Measurements from ENCODE around the gene MAPK8IP1. TPM values are rescaled to one million over a fixed set of nuclear protein-coding genes. Genes with fewer than 3 reads are reported as not detected.

The MAPK8IP1 gene
- total RNA-seq, 1 donor from 2014 or later: 18.8 TPM

DNA sequence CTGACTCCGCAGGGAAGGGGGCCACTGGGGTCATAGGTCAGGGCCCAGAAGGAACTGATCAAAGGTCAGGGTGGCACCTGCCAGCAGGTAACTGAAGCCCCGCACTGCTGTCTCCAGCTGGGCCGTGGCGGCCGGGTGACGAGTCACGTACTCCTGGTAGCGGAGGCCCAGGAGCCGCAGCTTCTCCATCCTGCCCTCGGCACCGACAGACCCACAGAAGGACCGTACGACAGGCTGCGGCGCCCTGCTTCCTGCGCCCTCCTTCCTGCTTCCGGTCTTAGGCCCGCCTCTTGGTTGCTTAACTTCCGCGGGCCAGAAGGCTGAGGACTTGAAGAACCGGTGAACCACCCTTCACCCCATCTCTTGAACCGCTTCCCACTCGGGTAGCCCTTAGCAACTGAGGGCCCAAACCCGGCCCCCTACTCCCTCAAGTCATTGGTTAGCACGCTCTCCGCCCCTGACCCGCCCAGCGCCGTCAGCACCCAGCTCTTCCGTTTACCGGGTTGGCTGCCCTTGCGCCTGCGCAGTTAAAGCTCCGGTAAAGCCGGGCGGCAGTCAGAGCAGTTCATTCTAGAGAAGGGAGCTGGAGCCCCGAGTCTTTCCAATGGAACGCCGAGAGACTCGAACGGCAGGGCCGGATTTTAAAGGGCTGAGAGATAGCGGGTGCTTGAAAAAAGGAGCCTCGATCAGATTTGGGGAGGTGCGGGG lies 32.3 kb downstream of the MAPK8IP1 start, which contains the start of gene PEX16:
TSS of gene PEX16 (minus strand) at position 255 of the 708 bp plus-strand sequence. CDS start at position 189, 66 bp downstream.
- H3K4me3 ChIP-seq (ENCODE audit: low read length in 3 of 3): peak within 1 kb of the TSS; percentile 88 to 99 (median 97)
- H3K36me3 ChIP-seq (ENCODE audit: control insufficient read depth in 3 of 3, insufficient read depth in 3 of 3, low read length in 3 of 3): peaks cover 27 to 32% (median 29%) of the 10 kb centered on the region in 3 donors
- H3K27me3 ChIP-seq (ENCODE audit: control insufficient read depth in 3 of 3, insufficient read depth in 3 of 3, low read length in 3 of 3): peaks cover 4 to 8% (median 8%) of the 10 kb centered on the region in 3 donors
- peaks cover 24 to 31% (median 25%) of the 10 kb centered on the region in 3 donors for H3K4me1 ChIP-seq (ENCODE audit: control insufficient read depth in 3 of 3, insufficient read depth in 3 of 3, low read length in 3 of 3)
- H3K9ac ChIP-seq (ENCODE audit: low read depth in 1 of 3, low read length in 3 of 3): peak within 1 kb of the TSS; percentile 89 to 97 (median 96)
- peak within 1 kb of the TSS; percentile 93 for H3K27ac ChIP-seq (ENCODE audit: low read depth, low read length)
- no peaks in the 10 kb centered on the region for H3K9me3 ChIP-seq (ENCODE audit: control insufficient read depth in 3 of 3, low read length in 3 of 3)

DNA sequence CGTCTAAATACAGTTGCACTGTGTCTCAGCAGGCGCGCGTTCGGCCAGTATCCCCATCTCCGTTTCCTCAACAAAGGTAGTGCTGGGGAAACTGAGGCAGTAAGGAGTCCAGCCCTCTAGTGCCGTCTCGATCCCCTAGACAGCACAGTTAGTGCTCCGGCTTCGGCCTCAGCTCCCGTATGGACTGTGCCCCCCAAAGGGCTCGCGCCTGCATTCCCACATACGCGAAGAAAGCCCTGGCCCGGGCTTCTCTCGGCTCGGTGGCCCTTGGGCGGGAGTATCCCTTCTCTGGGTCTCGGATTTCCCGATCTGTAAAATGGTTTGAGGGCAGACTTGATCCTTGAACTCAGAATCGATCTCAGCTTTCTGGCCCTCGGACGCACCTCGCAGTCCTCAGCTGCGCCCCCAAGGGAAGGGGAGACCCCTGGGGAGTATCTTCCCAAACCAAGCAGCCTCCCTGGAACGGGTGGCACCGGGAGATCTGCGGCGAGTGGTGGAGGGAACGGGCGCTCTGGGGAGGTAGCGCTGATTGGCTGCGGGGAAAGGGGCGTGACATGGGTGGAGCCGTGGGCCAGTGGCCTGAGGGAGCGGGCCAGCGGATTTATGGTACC lies 33.0 kb downstream of the MAPK8IP1 start:
- Histone ChIP-seq H3K27me3 (ENCODE audit: control insufficient read depth in 3 of 3, insufficient read depth in 3 of 3, low read length in 3 of 3) (peaks cover 10 to 15% (median 11%) of the 10 kb centered on the region in 3 donors), H3K9ac (ENCODE audit: low read depth in 1 of 3, low read length in 3 of 3) (peak overlapping the region; percentile 89 to 97 (median 96)), H3K9me3 (ENCODE audit: control insufficient read depth in 3 of 3, low read length in 3 of 3) (no peaks in the 10 kb centered on the region), H3K4me1 (ENCODE audit: control insufficient read depth in 3 of 3, insufficient read depth in 3 of 3, low read length in 3 of 3) (peaks cover 28 to 35% (median 29%) of the 10 kb centered on the region in 3 donors), H3K36me3 (ENCODE audit: control insufficient read depth in 3 of 3, insufficient read depth in 3 of 3, low read length in 3 of 3) (peaks cover 21 to 27% (median 24%) of the 10 kb centered on the region in 3 donors), H3K27ac (ENCODE audit: low read depth, low read length) (peak overlapping the region; percentile 93), H3K4me3 (ENCODE audit: low read length in 3 of 3) (peak overlapping the region; percentile 88 to 99 (median 97))

DNA sequence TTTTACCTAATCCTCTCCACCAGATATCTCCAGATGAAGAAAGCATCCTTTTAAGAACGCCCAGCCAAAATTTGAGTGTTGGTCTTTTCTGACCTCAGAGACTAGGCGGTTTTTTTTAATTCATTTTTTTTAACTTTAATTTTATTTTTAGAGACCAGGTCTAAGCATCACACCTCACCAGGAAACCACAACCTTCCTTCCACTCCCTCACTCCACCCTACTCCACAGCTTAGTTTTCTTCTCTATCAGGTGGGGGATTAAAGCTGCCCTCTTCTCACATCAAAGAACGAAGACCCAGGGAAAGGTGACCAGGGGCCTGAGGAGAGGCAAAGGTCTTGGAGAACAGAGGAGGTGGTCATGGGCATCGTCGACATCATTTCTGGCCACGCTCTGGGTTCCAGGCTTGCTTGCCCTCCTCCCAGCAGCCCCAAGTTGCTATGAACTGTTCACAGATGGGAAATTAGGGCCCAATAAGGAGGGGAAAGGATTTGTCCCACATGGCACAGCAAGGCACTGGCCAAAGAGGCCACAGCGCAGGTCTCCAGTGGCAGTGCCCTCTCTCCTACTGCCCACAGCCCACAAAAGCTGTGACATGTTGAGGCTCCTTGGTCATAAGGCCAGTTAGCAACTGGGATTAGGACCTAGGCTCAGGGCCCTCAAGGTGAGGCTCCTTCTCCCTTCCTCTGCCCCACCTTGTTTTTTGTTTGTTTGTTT lies 33.7 kb downstream of the MAPK8IP1 start:
- H3K27ac ChIP-seq (ENCODE audit: low read depth, low read length): peak overlapping the region; percentile 93
- peak overlapping the region in 2 of 3 donors; percentile 89 to 96 for H3K9ac ChIP-seq (ENCODE audit: low read depth in 1 of 3, low read length in 3 of 3)
- peaks cover 28 to 35% (median 29%) of the 10 kb centered on the region in 3 donors for H3K4me1 ChIP-seq (ENCODE audit: control insufficient read depth in 3 of 3, insufficient read depth in 3 of 3, low read length in 3 of 3)
- H3K9me3 ChIP-seq (ENCODE audit: control insufficient read depth in 3 of 3, low read length in 3 of 3): no peaks in the 10 kb centered on the region
- peak overlapping the region; percentile 88 to 99 (median 97) for H3K4me3 ChIP-seq (ENCODE audit: low read length in 3 of 3)
- peaks cover 14 to 16% (median 15%) of the 10 kb centered on the region in 3 donors for H3K27me3 ChIP-seq (ENCODE audit: control insufficient read depth in 3 of 3, insufficient read depth in 3 of 3, low read length in 3 of 3)
- H3K36me3 ChIP-seq (ENCODE audit: control insufficient read depth in 3 of 3, insufficient read depth in 3 of 3, low read length in 3 of 3): peaks cover 14 to 20% (median 19%) of the 10 kb centered on the region in 3 donors

DNA sequence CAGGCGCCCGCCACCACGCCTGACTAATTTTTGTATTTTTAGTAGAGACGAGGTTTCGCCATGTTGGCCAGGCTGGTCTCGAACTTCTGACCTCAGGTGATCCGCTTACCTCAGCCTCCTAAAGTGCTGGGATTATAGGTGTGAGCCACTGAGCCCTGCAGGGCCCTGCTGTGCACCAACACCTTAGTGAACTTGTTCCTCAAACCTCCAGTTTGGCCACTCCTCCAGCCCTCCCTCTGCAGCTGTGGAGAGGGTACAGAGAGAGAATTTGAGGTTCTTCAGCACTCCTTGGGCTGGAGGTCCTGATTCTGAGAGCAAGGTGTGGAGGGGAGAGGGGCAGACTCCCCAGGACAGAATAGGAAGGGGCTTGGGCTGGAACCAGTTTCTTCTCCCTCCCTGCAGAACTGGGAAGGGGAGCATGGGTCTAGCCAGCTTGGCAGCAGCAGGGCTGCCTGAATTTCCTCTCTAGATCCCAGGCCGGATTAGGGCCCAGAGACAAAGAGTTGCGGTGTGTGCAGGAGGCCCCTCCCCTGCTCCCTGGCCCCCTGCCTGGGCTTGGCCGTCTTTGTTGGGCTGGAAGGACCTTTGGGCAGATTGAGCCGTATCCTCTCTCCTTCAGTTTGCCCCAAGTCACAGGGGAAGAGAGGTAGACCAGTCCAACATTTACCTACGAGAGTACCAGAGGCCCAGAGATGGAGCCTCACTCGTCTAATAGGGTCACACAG lies 34.5 kb downstream of the MAPK8IP1 start:
- no peak overlapping the region for H3K9ac ChIP-seq (ENCODE audit: low read depth in 1 of 3, low read length in 3 of 3)
- H3K4me3 ChIP-seq (ENCODE audit: low read length in 3 of 3): no peak overlapping the region
- peaks cover 28 to 35% (median 29%) of the 10 kb centered on the region in 3 donors for H3K4me1 ChIP-seq (ENCODE audit: control insufficient read depth in 3 of 3, insufficient read depth in 3 of 3, low read length in 3 of 3)
- no peak overlapping the region for H3K27ac ChIP-seq (ENCODE audit: low read depth, low read length)
- H3K36me3 ChIP-seq (ENCODE audit: control insufficient read depth in 3 of 3, insufficient read depth in 3 of 3, low read length in 3 of 3): peaks cover 6 to 12% (median 10%) of the 10 kb centered on the region in 3 donors
- H3K27me3 ChIP-seq (ENCODE audit: control insufficient read depth in 3 of 3, insufficient read depth in 3 of 3, low read length in 3 of 3): peaks cover 20 to 23% (median 22%) of the 10 kb centered on the region in 3 donors
- H3K9me3 ChIP-seq (ENCODE audit: control insufficient read depth in 3 of 3, low read length in 3 of 3): no peaks in the 10 kb centered on the region

DNA sequence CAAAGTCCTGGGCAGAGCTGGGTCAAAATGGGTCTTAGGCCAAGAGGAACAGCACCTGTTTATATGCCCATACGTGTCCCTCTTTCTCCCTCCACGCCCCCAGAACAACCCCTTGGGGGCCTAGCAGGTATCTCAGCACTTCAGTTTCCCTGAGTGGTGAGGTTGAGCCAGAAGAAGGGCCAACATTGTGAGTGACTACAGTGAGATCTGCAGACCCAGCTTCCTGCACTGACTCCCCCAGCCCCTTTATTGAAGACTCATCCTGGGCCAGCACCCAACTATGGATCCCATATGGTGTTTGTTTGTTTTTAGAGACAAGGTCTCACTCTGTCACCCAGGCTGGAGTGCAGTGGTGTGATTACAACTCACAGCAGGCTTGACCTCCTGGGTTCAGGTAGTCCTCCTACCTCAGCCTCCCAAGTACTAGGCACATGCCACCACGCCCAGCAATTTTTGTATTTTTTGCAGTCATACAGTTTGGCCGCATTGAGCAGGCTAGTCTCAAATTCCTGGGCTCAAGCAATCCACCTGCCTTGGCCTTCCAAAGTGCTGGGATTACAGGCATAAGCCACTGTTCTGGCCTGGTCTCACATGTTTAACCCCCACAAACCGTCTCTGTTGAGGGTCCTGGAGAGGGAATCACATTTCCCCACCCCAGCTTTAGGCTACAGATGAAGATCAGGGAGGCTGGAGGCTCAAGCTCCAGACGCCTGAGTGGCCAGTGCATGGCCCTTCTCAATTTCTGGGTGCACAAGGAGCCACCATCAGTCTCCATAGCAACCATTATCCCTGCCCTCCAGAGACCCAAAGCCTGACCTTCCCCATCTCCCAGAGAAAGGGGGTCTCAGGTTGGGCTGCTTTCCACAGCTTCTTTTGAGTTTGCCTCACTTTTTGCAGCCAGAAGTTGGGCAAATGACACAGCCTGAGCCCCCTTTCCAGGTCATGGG lies 35.4 kb downstream of the MAPK8IP1 start:
- no peak overlapping the region for H3K27ac ChIP-seq (ENCODE audit: low read depth, low read length)
- H3K9ac ChIP-seq (ENCODE audit: low read depth in 1 of 3, low read length in 3 of 3): no peak overlapping the region
- H3K4me1 ChIP-seq (ENCODE audit: control insufficient read depth in 3 of 3, insufficient read depth in 3 of 3, low read length in 3 of 3): peaks cover 28 to 35% (median 29%) of the 10 kb centered on the region in 3 donors
- H3K9me3 ChIP-seq (ENCODE audit: control insufficient read depth in 3 of 3, low read length in 3 of 3): no peaks in the 10 kb centered on the region
- H3K36me3 ChIP-seq (ENCODE audit: control insufficient read depth in 3 of 3, insufficient read depth in 3 of 3, low read length in 3 of 3): peaks cover 0 to 4% (median 4%) of the 10 kb centered on the region in 3 donors
- no peak overlapping the region for H3K4me3 ChIP-seq (ENCODE audit: low read length in 3 of 3)
- H3K27me3 ChIP-seq (ENCODE audit: control insufficient read depth in 3 of 3, insufficient read depth in 3 of 3, low read length in 3 of 3): peaks cover 20 to 24% (median 22%) of the 10 kb centered on the region in 3 donors

DNA sequence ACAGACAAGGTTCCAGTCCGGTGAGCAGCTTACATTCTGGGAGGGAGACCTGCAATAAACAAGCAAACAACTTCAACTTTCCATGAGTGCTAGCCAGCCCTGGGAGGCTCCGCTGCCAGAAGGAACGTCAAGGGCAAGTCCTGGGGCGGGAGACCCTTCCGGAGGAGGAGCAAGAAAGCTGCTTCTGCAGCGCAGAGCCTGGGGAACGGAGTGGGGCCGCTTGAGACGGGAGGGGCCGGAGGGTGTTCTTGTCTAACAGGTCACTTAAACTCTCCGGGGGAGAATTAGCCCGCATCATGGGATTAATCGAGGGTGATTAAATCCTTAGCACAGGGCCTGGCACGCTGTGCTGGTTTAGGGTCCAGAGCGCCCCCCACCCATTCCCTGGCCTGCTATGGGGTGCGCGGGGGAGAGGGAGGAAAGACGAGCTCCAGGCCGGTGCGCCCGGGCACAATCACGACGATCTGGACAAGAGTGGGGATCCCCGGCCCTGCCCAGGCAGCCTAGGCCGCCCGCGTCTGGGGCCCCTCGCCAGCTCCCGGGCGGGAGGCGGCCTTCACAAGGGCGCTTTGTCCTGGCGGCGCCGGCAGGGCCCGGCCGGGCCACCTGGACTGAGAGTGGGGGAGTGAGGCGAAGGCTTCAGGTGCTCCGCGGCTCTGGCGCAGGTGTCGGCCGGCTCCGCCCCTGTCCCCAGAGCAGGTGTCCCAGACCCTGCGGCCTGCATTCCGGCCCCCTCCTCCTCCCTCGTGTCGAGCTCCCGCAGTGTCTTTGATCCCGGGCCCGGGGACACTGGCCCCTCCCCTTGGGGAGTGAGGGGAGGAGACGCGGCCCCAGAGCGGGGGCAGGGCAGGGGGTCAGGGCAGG lies 36.3 kb downstream of the MAPK8IP1 start:
- Histone ChIP-seq H3K9ac (ENCODE audit: low read depth in 1 of 3, low read length in 3 of 3) (no peak overlapping the region), H3K4me3 (ENCODE audit: low read length in 3 of 3) (no peak overlapping the region), H3K9me3 (ENCODE audit: control insufficient read depth in 3 of 3, low read length in 3 of 3) (no peaks in the 10 kb centered on the region), H3K27ac (ENCODE audit: low read depth, low read length) (no peak overlapping the region), H3K4me1 (ENCODE audit: control insufficient read depth in 3 of 3, insufficient read depth in 3 of 3, low read length in 3 of 3) (peaks cover 21 to 26% (median 23%) of the 10 kb centered on the region in 3 donors), H3K36me3 (ENCODE audit: control insufficient read depth in 3 of 3, insufficient read depth in 3 of 3, low read length in 3 of 3) (no peaks in the 10 kb centered on the region), H3K27me3 (ENCODE audit: control insufficient read depth in 3 of 3, insufficient read depth in 3 of 3, low read length in 3 of 3) (peaks cover 28 to 34% (median 29%) of the 10 kb centered on the region in 3 donors)

DNA sequence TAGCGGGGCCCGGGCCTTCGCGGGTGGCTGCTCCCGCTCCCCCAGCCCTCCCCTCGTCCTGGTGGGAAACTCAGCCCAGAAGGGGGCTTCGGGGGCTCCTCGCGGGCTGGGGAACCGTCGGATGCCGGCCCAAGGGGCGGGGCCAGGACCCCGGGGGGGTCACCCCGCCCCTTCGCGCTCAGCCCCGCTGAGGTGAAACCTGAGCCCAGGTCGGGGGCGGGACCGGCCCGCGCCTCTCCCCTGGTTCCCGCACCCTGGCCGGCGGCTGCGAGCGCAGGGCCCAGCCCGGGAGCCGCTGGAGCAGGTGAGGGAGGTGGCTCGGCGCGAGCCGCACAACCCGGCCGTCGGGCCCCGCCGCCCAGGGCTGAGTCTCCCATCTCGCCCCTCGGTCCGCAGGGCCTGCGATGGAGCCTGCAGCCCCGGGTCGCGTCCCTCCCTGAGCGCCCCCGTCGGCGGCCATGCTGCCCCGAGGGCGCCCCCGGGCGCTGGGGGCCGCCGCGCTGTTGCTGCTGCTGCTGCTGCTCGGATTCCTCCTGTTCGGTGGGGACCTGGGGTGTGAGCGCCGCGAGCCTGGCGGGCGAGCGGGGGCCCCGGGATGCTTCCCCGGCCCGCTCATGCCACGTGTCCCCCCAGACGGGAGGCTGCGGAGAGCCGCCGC lies 37.1 kb downstream of the MAPK8IP1 start, which contains the start of gene LARGE2:
TSS of gene LARGE2 (plus strand) at position 232 of the 658 bp plus-strand sequence. CDS start at position 459, 227 bp downstream.
- Histone ChIP-seq H3K4me1 (ENCODE audit: control insufficient read depth in 3 of 3, insufficient read depth in 3 of 3, low read length in 3 of 3) (peaks cover 14 to 19% (median 16%) of the 10 kb centered on the region in 3 donors), H3K9ac (ENCODE audit: low read depth in 1 of 3, low read length in 3 of 3) (no peak within 1 kb of the TSS), H3K27me3 (ENCODE audit: control insufficient read depth in 3 of 3, insufficient read depth in 3 of 3, low read length in 3 of 3) (peaks cover 28 to 41% (median 29%) of the 10 kb centered on the region in 3 donors), H3K9me3 (ENCODE audit: control insufficient read depth in 3 of 3, low read length in 3 of 3) (no peaks in the 10 kb centered on the region), H3K36me3 (ENCODE audit: control insufficient read depth in 3 of 3, insufficient read depth in 3 of 3, low read length in 3 of 3) (no peaks in the 10 kb centered on the region), H3K4me3 (ENCODE audit: low read length in 3 of 3) (no peak within 1 kb of the TSS), H3K27ac (ENCODE audit: low read depth, low read length) (no peak within 1 kb of the TSS)
